Measurements from ENCODE around the gene EVC2. TPM values are rescaled to one million over a fixed set of nuclear protein-coding genes. Genes with fewer than 3 reads are reported as not detected.

Gene EVC2
- total RNA-seq (2014; rRNA removed; shearing (Covaris generic)): 3.6 and 4.9 TPM in 2 replicates

GRCh38 chr4:5708449-5709206 is at the start of gene EVC2:
Gene EVC2 (minus strand): TSS chr4:5708559. CDS start chr4:5708513, 46 bp downstream.
- in situ Hi-C loops (cut with HindIII; ENCODE audit: low sequenced_read_pairs): no loop called here
- DNase-seq (ENCODE audit: low spot score): peak; percentile 6

- DNase-seq (ENCODE audit: low spot score): no peak
- in situ Hi-C loops (cut with HindIII; ENCODE audit: low sequenced_read_pairs): no loop called here
These were observed 49.6 kb upstream of the EVC2 start for GRCh38 chr4:5757954-5758353.

- in situ Hi-C loops (cut with HindIII; ENCODE audit: low sequenced_read_pairs): no loop called here
- DNase-seq (ENCODE audit: low spot score): no peak
These were observed 49.2 kb upstream of the EVC2 start for GRCh38 chr4:5757536-5757935.

- DNase-seq (ENCODE audit: low spot score): no peak
- in situ Hi-C loops (cut with HindIII; ENCODE audit: low sequenced_read_pairs): no loop called here
These were observed 48.7 kb upstream of the EVC2 start for GRCh38 chr4:5757091-5757490.

- in situ Hi-C loops (cut with HindIII; ENCODE audit: low sequenced_read_pairs): no loop called here
These were observed 47.9 kb upstream of the EVC2 start for GRCh38 chr4:5756271-5756670.

GRCh38 chr4:5755679-5756078 is 47.3 kb upstream of the EVC2 start:
- in situ Hi-C loops (cut with HindIII; ENCODE audit: low sequenced_read_pairs): no loop called here
- DNase-seq (ENCODE audit: low spot score): no peak

More at GRCh38 chr4:5756271-5756670, 47.9 kb upstream of the EVC2 start:
- no peak for DNase-seq (ENCODE audit: low spot score)

GRCh38 chr4:5755161-5755560 is 46.8 kb upstream of the EVC2 start:
- DNase-seq (ENCODE audit: low spot score): no peak
- in situ Hi-C loops (cut with HindIII; ENCODE audit: low sequenced_read_pairs): no loop called here

- no peak for DNase-seq (ENCODE audit: low spot score)
- in situ Hi-C loops (cut with HindIII; ENCODE audit: low sequenced_read_pairs): no loop called here
These were observed 46.1 kb upstream of the EVC2 start for GRCh38 chr4:5754529-5754881.

GRCh38 chr4:5753766-5754528 is 45.6 kb upstream of the EVC2 start:
- DNase-seq (ENCODE audit: low spot score): no peak
- in situ Hi-C loops (cut with HindIII; ENCODE audit: low sequenced_read_pairs): no loop called here

GRCh38 chr4:5753366-5753765 is 45.0 kb upstream of the EVC2 start:
- in situ Hi-C loops (cut with HindIII; ENCODE audit: low sequenced_read_pairs): no loop called here
- no peak for DNase-seq (ENCODE audit: low spot score)

- in situ Hi-C loops (cut with HindIII; ENCODE audit: low sequenced_read_pairs): no loop called here
- DNase-seq (ENCODE audit: low spot score): no peak
These were observed 44.2 kb upstream of the EVC2 start for GRCh38 chr4:5752376-5753184.

GRCh38 chr4:5751666-5752375 is 43.5 kb upstream of the EVC2 start:
- no peak for DNase-seq (ENCODE audit: low spot score)

GRCh38 chr4:5750946-5751665 is 42.7 kb upstream of the EVC2 start:
- DNase-seq (ENCODE audit: low spot score): no peak

More at GRCh38 chr4:5751666-5752375, 43.5 kb upstream of the EVC2 start:
- in situ Hi-C loops (cut with HindIII; ENCODE audit: low sequenced_read_pairs): no loop called here

GRCh38 chr4:5750052-5750945 is 41.9 kb upstream of the EVC2 start:
- in situ Hi-C loops (cut with HindIII; ENCODE audit: low sequenced_read_pairs): no loop called here
- DNase-seq (ENCODE audit: low spot score): no peak

More at GRCh38 chr4:5750946-5751665, 42.7 kb upstream of the EVC2 start:
- in situ Hi-C loops (cut with HindIII; ENCODE audit: low sequenced_read_pairs): no loop called here

GRCh38 chr4:5749568-5749967 is 41.2 kb upstream of the EVC2 start:
- in situ Hi-C loops (cut with HindIII; ENCODE audit: low sequenced_read_pairs): no loop called here
- DNase-seq (ENCODE audit: low spot score): no peak

- in situ Hi-C loops (cut with HindIII; ENCODE audit: low sequenced_read_pairs): no loop called here
- peak; percentile 1 for DNase-seq (ENCODE audit: low spot score)
These were observed 39.5 kb upstream of the EVC2 start for GRCh38 chr4:5747738-5748375.

All from G401 (cell line).